NB4 (cell line): ENCODE results near the gene TTYH1.
"Not testable (repeated sequence)": the region's sequence is repeated elsewhere in the genome, so short reads cannot be mapped to it uniquely, and the experiment has no call there.

Source experiments
- DNase-seq: peaks from one replicate; pipeline ENCODE4 v3.0.0; 2010; ENCODE audit warnings: low read depth
- H3K4me3 ChIP-seq: one replicate; pipeline ENCODE4 v1.5.1; 2011; ENCODE audit warnings: mild to moderate bottlenecking, low read depth, low read length, moderate library complexity
- CTCF ChIP-seq: IDR thresholded peaks from one replicate; pipeline ENCODE4 v1.5.1; 2012; ENCODE audit warnings: low read depth, low read length
- MAX ChIP-seq: IDR thresholded peaks from 2 replicates; pipeline ENCODE4 v1.6.1; 2011; ENCODE audit warnings: low read depth, low read length
- MYC ChIP-seq: IDR thresholded peaks from 2 replicates; pipeline ENCODE4 v1.6.1; 2011; ENCODE audit warnings: low read depth, low read length
- POLR2A ChIP-seq: IDR thresholded peaks from 2 replicates; pipeline ENCODE4 v1.6.1; 2011; ENCODE audit warnings: mild to moderate bottlenecking; ENCODE audit not compliant: insufficient read length; ENCODE audit errors: extremely low read depth

TTYH1 gene

GRCh38 chr19:54444737-54445136, 29.5 kb downstream of the TTYH1 start:
- TF ChIP-seq MAX (no peak), POLR2A (no peak), MYC (no peak), CTCF (no peak)
- H3K4me3 ChIP-seq, result no peak overlapping the region
- DNase-seq, result no peak

- not testable (repeated sequence) for H3K4me3 ChIP-seq, DNase-seq
Observed at GRCh38 chr19:54446349-54446748, 31.1 kb downstream of the TTYH1 start.

- peak overlapping the region; percentile 78 for H3K4me3 ChIP-seq
- peak; percentile 54 for DNase-seq
- TF ChIP-seq CTCF (no peak), MYC (no peak), POLR2A (no peak), MAX (no peak)
Observed at GRCh38 chr19:54448040-54448773, 32.9 kb downstream of the TTYH1 start.

GRCh38 chr19:54448774-54449700, 33.8 kb downstream of the TTYH1 start, which contains the start of gene LENG8:
LENG8 (plus strand) TSS chr19:54449199; CDS start chr19:54451345, 2,146 bp downstream.
- peak; percentile 56; the same call in 1 of the 2 replicates for TF ChIP-seq MAX
- TF ChIP-seq CTCF, result no peak
- TF ChIP-seq MYC, result peak; percentile 52; the same call in 1 of the 2 replicates
- peak; percentile 88 for TF ChIP-seq POLR2A
- peak; percentile 96 for DNase-seq
- H3K4me3 ChIP-seq, result peak within 1 kb of the TSS; percentile 94

GRCh38 chr19:54449701-54450069, 34.4 kb downstream of the TTYH1 start:
- peak overlapping the region; percentile 94 for H3K4me3 ChIP-seq
- no peak for DNase-seq
- TF ChIP-seq CTCF, result no peak
- TF ChIP-seq MYC, result no peak
- TF ChIP-seq MAX, result no peak
- no peak for TF ChIP-seq POLR2A

GRCh38 chr19:54451331-54451871, 36.1 kb downstream of the TTYH1 start:
- peak; percentile 82 for DNase-seq
- TF ChIP-seq MAX (no peak), CTCF (no peak), MYC (no peak), POLR2A (no peak)
- H3K4me3 ChIP-seq, result peak overlapping the region; percentile 30
